Measurements from ENCODE around the gene RIPK4. TPM values are rescaled to one million over a fixed set of nuclear protein-coding genes. Genes with fewer than 3 reads are reported as not detected.

RIPK4 gene
- total and polyA plus RNA-seq, 12 donors, result 0.04 to 0.18 (median 0.14) TPM; not detected in 5

DNA sequence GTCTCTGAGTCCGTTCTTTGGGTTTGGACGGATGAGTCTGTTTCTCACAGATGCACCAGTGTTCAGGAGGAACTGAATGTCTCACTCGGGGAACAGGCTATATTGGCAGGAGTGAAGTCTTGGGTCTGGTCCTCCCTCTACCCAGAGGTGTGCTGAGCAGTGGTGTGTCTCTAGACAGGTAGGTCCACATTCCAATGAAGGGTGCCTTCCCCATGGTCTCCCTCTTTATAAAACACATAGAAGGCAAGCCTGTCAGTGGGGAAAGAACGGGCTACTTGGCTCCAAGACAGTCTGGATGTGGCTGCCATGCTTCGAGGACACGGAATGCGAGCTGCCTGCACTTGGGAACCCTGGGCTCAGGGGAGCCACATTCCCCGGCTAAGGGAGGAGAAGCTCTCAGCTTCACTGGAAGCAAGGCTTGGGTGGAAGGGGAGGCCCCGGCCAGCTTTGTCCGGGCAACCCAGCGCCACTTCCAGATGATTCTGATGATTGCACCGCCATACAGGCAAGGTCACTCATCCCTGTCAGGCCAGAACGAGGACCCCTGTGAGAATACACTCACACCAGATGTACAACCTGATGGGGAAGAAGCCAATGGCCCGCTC is 29.7 kb upstream of the RIPK4 start:
- Histone ChIP-seq H3K27me3 (no peaks in the 10 kb centered on the region), H3K4me1 (replicated peaks in 1 of 2) (no peaks in the 10 kb centered on the region), H3K36me3 (replicated peaks in 1 of 2) (peaks cover 0 to 14% of the 10 kb centered on the region in 2 donors), H3K27ac (no peak overlapping the region), H3K4me3 (no peak overlapping the region), H3K9me3 (replicated peaks in 1 of 3) (no peaks in the 10 kb centered on the region)
- intact Hi-C loops (cut with DNase I), result no loop called here
- 83 to 92% (median 91%) methylated on average over 9 to 14 of the region's 14 CpGs for WGBS, 4 donors
- TF ChIP-seq, protein P1, sequence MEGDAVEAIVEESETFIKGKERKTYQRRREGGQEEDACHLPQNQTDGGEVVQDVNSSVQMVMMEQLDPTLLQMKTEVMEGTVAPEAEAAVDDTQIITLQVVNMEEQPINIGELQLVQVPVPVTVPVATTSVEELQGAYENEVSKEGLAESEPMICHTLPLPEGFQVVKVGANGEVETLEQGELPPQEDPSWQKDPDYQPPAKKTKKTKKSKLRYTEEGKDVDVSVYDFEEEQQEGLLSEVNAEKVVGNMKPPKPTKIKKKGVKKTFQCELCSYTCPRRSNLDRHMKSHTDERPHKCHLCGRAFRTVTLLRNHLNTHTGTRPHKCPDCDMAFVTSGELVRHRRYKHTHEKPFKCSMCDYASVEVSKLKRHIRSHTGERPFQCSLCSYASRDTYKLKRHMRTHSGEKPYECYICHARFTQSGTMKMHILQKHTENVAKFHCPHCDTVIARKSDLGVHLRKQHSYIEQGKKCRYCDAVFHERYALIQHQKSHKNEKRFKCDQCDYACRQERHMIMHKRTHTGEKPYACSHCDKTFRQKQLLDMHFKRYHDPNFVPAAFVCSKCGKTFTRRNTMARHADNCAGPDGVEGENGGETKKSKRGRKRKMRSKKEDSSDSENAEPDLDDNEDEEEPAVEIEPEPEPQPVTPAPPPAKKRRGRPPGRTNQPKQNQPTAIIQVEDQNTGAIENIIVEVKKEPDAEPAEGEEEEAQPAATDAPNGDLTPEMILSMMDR (IDR thresholded peaks at IDR 0.05), result no peak
- TF ChIP-seq POLR2A (IDR thresholded peaks at IDR 0.05), result no peak
- DNase-seq, result no peak

DNA sequence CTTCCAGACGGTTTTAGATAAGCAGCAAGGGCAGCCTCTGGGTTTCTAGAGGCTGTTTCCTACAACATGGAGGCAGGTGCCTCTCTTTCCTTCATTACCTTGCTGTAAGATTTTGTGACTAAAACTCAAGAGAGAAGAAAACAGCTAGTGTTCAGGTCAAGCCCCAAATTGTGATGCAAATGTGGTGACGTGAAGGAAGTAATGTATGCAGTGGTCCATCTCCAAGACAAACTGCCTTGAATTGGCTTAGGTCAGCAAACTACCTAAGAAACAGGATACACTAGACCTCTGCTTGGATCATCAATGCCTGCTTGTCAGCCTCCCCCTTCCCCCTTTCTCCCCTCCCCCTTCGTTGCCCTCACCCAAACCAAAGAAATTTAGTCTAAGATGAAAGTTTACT is 28.9 kb upstream of the RIPK4 start:
- Histone ChIP-seq H3K9me3 (replicated peaks in 1 of 3) (no peaks in the 10 kb centered on the region), H3K4me3 (no peak overlapping the region), H3K27ac (no peak overlapping the region), H3K27me3 (no peaks in the 10 kb centered on the region), H3K36me3 (replicated peaks in 1 of 2) (peaks cover 0 to 6% of the 10 kb centered on the region in 2 donors), H3K4me1 (replicated peaks in 1 of 2) (no peaks in the 10 kb centered on the region)
- 45 to 72% (median 51%) methylated on average over 3 of the region's 3 CpGs for WGBS, 4 donors
- no peak for DNase-seq
- TF ChIP-seq, protein P1 (IDR thresholded peaks at IDR 0.05), result no peak
- TF ChIP-seq POLR2A (IDR thresholded peaks at IDR 0.05), result no peak
- intact Hi-C loops (cut with DNase I), result no loop called here

- H3K36me3 ChIP-seq (replicated peaks in 1 of 2), result no peaks in the 10 kb centered on the region
- 87 to 91% (median 90%) methylated on average over 10 of the region's 10 CpGs for WGBS, 4 donors
- intact Hi-C loops (cut with DNase I), result no loop called here
- H3K9me3 ChIP-seq (replicated peaks in 1 of 3), result no peaks in the 10 kb centered on the region
- no peak overlapping the region for H3K27ac ChIP-seq
- no peak overlapping the region for H3K4me3 ChIP-seq
- DNase-seq, result no peak
- H3K4me1 ChIP-seq (replicated peaks in 1 of 2), result no peaks in the 10 kb centered on the region
- no peak for TF ChIP-seq POLR2A (IDR thresholded peaks at IDR 0.05)
- TF ChIP-seq, protein P1 (IDR thresholded peaks at IDR 0.05), result no peak
- H3K27me3 ChIP-seq, result no peaks in the 10 kb centered on the region
These were observed 27.7 kb upstream of the RIPK4 start for GRCh38 chr21:41794600-41794999.

DNA sequence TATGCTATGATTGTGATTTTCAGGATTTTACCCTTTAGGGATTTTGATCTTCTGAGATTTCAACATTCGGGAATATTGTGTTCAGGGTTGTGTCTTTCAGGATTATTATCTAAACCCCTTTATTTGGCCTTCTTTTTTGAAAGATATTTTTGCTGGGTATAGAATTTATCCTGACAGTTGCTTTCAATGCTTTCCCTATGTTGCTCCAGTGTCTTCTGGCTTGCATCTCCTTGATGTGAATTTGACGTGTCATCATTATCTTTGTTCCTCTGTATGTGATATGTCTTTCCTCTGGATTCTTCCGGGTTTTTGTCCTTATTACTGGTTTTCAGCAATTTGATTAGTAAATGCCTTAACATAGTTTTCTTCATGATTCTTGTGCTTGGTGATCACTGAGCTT is 25.9 kb upstream of the RIPK4 start:
- no peak for DNase-seq
- Histone ChIP-seq H3K27ac (no peak overlapping the region), H3K4me1 (replicated peaks in 1 of 2) (no peaks in the 10 kb centered on the region), H3K4me3 (no peak overlapping the region), H3K36me3 (replicated peaks in 1 of 2) (no peaks in the 10 kb centered on the region), H3K27me3 (no peaks in the 10 kb centered on the region), H3K9me3 (replicated peaks in 1 of 3) (no peaks in the 10 kb centered on the region)
- intact Hi-C loops (cut with DNase I), result no loop called here
- no peak for TF ChIP-seq POLR2A (IDR thresholded peaks at IDR 0.05)
- TF ChIP-seq, protein P1 (IDR thresholded peaks at IDR 0.05), result no peak
- 70 to 97% (median 85%) methylated on average over 3 of the region's 3 CpGs for WGBS, 4 donors
